HG03354 (cell line): Measurements from ENCODE around the gene PRODH.
"Not testable (repeated sequence)": the region's sequence is repeated elsewhere in the genome, so short reads cannot be mapped to it uniquely, and the experiment has no call there.

ENCODE experiments used
- ATAC-seq: cut with Tn5 transposase; IDR thresholded peaks from one replicate; pipeline ENCODE4 v1.9.1; 2021; ENCODE audit warnings: mild to moderate bottlenecking; ENCODE audit not compliant: unreplicated experiment, poor library complexity, severe bottlenecking

The PRODH gene

GRCh38 chr22:18956121-18956895 is 20.2 kb upstream of the PRODH start:
- not testable (repeated sequence) for ATAC-seq

DNA sequence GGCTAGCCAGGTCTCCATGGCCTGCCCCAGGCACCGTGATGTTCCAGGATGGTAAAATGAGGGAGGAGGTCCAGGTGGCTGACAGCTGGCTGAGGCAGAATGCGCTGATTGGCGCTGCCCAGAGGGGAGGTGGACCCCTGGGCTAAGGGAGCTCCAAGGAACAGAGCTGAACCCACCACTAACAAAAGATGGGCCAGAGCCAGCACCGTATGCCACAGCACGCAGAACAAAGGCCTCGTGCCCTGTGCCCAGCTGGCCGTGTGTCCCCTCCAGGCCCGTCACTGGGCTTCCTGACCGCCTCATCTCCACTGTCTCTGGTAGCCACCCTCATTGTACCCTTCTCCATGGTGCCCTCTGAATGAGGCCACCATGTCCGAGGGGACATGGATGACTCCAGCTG is 19.6 kb upstream of the PRODH start:
- ATAC-seq: no peak

DNA sequence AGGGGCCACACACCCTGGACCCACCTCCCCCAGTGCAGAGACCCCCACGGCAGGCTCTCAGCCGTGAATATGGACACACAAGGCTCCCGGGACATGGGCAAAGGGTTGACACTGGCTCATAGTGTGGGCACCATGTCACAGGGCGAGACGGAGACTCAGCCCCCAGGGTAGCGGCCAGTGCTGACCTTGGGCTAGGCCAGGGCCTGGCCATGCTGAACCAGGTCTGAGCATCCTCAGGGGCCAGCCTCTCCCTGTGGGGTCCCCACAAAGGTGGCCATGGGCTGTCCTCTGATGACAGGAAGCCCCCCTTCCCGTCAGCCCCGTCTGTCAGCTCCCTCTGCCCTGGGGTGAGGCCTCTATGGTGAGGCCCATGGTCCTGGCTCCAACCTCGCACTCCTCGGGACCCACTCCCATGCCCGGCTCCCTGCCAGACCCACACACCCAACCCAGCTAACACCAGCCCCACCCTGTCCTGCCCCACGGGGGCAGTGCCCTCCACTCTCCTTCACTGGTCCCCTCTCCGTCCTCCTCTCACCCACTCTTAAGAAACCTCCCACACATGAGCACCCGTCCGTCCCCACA is 19.0 kb upstream of the PRODH start:
- no peak for ATAC-seq

GRCh38 chr22:18954303-18954989 is 18.4 kb upstream of the PRODH start:
- ATAC-seq: peak; percentile 58

DNA sequence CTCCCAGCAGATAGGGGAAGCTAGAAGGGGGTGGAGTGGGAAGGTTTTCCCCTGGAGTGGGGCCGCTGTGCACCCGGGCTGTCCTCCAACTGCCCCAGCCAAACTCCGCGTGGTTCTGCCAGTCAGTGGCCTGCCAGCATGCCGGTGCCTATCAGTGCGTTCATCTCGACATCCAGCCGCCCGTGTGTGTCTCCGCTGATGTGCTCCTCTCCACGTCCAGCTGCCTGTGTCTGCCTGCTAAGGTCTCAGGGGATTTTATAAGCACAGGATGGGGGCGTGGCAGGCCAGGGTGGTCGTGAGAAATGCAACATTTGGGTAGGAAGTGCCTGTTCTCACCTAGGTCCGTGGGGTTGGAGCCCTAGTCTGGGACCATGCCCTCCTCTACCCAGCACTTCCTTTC is 17.0 kb upstream of the PRODH start:
- ATAC-seq: not testable (repeated sequence)

DNA sequence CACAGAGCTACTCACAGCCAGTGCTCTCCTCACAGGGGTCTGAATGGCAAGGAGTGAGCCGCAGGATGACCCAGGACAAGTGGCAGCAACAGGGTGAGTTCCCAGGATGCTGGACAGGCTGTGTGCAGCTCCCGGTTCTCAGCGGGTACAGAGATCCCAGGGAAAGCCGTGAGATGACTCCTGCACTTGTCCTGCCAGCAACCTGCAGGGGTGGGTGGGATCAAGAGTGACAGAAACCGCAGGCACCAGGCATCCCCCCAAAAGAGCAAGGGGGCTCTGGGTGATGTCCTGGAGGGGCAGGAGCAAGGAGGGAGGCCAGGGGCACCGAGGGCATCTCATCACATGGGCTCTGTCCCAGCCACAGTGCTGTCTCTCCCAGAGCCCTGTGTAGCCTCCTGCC is 15.9 kb upstream of the PRODH start:
- no peak for ATAC-seq

- no peak for ATAC-seq
Measured at GRCh38 chr22:18950141-18950540, 14.0 kb upstream of the PRODH start.

DNA sequence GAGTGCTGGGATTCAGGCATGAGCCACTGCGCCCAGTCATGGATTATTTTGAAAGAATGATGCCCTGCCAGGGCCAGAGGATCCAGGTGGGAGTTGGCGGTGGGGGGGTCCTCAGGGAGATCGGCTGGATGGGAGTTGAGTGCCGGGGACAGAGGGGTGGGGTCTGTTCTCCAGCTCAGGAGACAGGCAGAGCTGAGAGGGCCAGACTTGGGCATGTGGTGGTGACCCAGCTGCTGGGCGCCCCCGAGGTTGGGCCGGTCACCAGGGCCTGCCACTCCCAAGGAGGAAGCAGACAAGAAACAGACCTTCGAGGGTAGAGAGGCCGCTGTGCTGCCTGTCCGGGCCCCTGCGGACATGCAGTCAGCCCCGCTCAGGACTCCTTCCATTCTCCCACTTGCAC is 11.8 kb upstream of the PRODH start:
- ATAC-seq: no peak

DNA sequence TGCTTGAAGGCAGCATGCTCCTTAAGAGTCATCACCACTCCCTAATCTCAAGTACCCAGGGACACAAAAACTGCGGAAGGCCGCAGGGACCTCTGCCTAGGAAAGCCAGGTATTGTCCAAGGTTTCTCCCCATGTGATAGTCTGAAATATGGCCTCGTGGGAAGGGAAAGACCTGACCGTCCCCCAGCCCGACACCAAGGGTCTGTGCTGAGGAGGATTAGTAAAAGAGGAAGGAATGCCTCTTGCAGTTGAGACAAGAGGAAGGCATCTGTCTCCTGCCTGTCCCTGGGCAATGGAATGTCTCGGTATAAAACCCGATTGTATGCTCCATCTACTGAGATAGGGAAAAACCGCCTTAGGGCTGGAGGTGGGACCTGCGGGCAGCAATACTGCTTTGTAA is 11.0 kb upstream of the PRODH start:
- not testable (repeated sequence) for ATAC-seq

DNA sequence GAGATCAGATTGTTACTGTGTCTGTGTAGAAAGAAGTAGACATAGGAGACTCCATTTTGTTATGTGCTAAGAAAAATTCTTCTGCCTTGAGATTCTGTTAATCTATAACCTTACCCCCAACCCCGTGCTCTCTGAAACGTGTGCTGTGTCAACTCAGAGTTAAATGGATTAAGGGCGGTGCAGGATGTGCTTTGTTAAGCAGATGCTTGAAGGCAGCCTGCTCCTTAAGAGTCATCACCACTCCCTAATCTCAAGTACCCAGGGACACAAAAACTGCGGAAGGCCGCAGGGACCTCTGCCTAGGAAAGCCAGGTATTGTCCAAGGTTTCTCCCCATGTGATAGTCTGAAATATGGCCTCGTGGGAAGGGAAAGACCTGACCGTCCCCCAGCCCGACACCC is 2.6 kb upstream of the PRODH start:
- not testable (repeated sequence) for ATAC-seq

- ATAC-seq: not testable (repeated sequence)
Measured at GRCh38 chr22:18934688-18935087, 1.4 kb downstream of the PRODH start.

DNA sequence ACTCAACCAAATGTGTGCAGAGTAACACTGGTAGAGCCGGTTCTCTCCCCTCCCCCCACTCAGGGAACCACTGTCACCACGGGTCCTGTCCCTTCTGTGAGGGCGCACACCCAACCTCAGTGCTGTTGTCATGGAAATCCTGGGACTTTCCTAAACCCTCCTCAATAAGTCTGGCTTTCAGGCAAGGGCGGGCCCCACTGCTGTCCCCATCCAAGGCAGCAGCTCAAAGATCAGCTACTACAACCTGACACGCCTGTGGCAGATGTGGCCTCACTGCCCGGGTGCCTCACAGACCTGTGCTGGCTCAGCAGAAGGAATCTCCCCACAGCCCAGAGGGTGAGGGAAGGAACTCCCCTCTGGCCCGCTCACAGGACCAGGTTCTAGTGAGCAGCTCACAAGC is 2.2 kb downstream of the PRODH start:
- no peak for ATAC-seq

DNA sequence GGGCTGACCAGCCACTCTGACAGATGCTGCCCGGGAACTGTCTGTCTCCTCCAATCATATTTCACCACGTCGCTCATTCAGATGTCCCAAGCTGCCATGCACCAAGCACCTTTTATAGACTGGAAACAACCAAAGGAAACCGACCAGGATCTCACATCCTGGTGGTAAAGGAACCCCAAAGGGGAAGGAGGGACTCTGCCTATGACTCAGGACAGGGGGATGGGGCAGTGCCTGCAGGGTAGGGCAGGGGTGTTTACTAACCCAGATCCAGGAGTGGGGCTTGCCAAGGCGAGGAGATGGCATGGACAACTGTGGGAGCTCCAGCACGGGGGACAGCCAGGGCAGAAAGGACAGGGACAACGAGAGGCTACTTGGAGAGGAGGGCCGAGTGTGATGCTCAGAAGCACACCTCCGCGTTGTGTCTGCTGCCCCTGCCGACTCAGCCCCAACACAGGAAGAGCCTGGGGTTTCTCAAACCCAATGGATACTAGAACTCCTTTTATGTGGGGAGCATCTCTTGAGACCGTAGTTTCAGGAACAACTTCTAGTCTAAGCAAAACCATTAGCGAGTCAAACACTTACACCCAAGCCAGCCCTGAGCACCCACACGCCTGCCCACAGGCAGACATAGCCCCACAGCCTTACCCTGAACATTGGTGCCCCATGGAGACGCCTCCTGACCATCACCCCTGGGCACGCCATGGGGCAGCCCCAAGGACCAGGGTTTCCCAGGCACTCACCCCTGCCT is 4.0 kb downstream of the PRODH start:
- ATAC-seq: no peak

- ATAC-seq: no peak
Measured at GRCh38 chr22:18929459-18929858, 6.6 kb downstream of the PRODH start.

DNA sequence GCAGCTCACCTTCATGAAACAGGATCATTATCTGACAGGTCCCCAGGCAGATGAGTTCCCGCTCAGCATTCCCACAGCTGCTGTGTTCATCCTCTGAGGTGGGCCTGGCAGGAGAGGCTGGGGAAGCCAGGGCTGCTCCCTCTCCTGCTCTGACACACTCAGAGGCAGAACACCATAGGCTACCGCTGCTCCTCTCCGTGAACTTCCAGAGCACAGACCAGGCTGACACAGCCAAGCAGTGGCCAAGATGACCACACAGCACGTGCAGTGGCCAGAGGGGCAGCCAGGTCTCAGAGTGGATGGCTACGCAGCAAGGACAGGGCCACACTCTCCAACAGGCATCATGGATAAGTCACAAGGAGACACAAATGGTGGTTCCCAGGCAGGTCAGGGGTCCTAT is 8.5 kb downstream of the PRODH start:
- ATAC-seq: no peak

DNA sequence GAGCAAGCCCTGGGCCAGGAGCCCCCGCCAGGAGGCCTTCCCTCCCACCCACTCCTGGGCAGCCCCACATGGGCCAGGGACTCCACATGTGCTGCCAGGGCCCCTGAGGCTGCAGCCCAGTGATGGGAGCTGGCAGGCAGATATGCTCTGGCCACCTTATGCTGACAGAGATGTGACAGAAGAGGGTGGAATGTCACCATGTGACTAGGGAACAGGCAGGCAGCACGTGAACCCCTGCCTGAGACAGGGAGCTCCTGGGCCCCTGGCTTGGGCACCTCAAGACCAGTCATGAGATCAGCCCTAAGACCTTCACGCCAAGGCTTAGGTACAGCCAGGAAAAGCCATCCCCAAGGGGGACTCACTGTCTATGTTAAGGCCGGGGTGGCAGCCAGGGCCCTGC is 9.1 kb downstream of the PRODH start:
- ATAC-seq: no peak

DNA sequence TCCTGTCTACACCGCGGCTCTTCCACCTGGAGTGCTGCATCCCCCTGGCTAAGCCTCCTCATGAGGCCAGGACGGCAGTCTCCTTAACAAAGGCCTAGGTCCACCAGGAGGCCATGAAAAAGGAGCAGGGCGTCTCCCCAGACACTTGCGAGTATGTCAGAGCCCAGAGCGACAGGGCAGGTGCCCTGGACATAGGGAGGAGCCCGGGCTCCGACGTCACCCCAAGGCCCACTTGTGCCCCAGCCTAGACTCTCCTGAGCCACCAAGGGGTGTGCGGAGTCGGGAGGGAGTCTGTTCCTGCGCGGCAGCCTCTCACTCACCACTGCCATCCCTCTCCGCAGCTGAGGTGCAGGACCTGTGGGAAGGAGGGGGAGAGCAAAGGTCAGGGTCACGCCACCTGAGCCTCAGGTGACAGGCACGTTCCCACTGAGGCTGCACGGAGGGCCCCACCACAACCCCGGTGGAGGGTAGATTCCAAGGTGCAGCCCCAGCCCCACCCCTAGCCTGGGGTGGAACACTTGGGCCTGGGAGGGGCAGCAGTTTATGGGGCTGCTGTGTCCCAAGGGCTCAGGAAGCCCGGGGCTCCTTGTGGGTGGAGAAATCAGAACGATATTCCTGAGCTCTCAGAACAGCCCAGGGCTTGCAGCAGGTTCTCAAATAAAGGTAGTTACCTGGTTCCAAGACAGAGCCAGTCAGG is 10.6 kb downstream of the PRODH start:
- no peak for ATAC-seq

DNA sequence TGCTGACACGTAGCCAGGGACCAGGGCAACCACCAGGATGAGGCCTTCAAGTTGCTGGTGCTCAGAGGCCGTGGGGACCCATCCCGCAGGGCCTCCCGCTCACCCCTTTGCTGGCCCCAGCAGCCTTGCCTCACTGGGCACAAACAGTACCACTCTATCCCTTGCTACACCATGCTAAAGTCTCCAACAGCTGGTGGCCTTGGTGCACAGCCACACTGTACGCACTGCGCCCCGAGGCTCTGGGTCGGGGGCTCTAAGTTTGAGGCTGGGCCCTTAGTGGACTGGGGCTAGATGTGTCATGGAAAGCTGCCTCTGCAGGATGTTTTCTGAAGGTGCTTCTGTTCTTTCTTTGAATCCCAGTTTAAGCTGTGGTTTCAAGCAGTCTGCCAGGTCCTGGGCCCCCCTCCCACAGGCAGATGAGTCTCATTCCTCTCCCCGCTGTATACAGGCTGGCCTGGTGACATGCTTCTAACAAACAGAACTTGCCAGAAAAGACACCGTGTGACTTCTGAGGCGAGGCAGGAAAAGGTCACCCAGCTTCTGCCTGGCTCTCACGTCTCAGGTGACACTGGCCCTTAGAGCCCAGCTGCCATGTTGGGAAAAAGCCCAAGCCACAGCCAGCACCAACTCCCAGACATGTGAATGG is 15.7 kb downstream of the PRODH start:
- not testable (repeated sequence) for ATAC-seq

- not testable (repeated sequence) for ATAC-seq
Measured at GRCh38 chr22:18917818-18918217, 18.3 kb downstream of the PRODH start.
